SJSA1 (cell line): Measurements from ENCODE around the gene MTOR. TPM values are rescaled to one million over a fixed set of nuclear protein-coding genes. Genes with fewer than 3 reads are reported as not detected.

ENCODE experiments used
- DNase-seq, 2 experiments: peaks; one replicate each; pipeline ENCODE4 v3.0.0-alpha.2; 2015 to 2020; ENCODE audit warnings: low spot score in 2 of 2, low read depth in 1 of 2
- H3K27ac ChIP-seq: fragments of 250-450 bp; sonication (Bioruptor Pico); 2 replicates; pipeline ENCODE4 v1.5.1; 2020; ENCODE audit warnings: mild to moderate bottlenecking, moderate library complexity
- H3K27me3 ChIP-seq: fragments of 250-450 bp; sonication (Bioruptor Pico); replicated peaks from 2 replicates; pipeline ENCODE4 v1.5.1; 2020; ENCODE audit warnings: mild to moderate bottlenecking, moderate library complexity
- H3K36me3 ChIP-seq: fragments of 250-450 bp; sonication (Bioruptor Pico); 2 replicates; pipeline ENCODE4 v1.5.1; 2020; ENCODE audit warnings: mild to moderate bottlenecking
- H3K4me1 ChIP-seq: fragments of 250-450 bp; sonication (Bioruptor Pico); replicated peaks from 2 replicates; pipeline ENCODE4 v1.6.1; 2021; ENCODE audit warnings: mild to moderate bottlenecking
- H3K4me3 ChIP-seq: fragments of 250-450 bp; sonication (Bioruptor Pico); 2 replicates; pipeline ENCODE4 v1.5.1; 2020; ENCODE audit warnings: mild to moderate bottlenecking
- H3K9me3 ChIP-seq: fragments of 250-450 bp; sonication (Bioruptor Pico); replicated peaks from 2 replicates; pipeline ENCODE4 v1.5.1; 2020; ENCODE audit warnings: mild to moderate bottlenecking
- total RNA-seq: library from RNA; depleted of rRNA; stranded (reverse); fragments of >200 nt; shearing (Covaris generic); gene quantifications from 2 replicates; pipeline ENCODE4 v1.2.3, GENCODE V29; 2014

The MTOR gene
- total RNA-seq, 1 experiment from 2014 or later = 51.2 TPM

- Histone ChIP-seq H3K4me3 (no peak overlapping the region), H3K27ac (no peak overlapping the region), H3K9me3 (no peaks in the 10 kb centered on the region), H3K27me3 (no peaks in the 10 kb centered on the region), H3K36me3 (peaks cover 70% of the 10 kb centered on the region), H3K4me1 (no peaks in the 10 kb centered on the region)
- no peak for DNase-seq
Observed at GRCh38 chr1:11227106-11228077, 35.0 kb downstream of the MTOR start.

- H3K27me3 ChIP-seq = no peaks in the 10 kb centered on the region
- H3K9me3 ChIP-seq = no peaks in the 10 kb centered on the region
- H3K4me3 ChIP-seq = no peak overlapping the region
- no peaks in the 10 kb centered on the region for H3K4me1 ChIP-seq
- no peak overlapping the region for H3K27ac ChIP-seq
- H3K36me3 ChIP-seq = peaks cover 84% of the 10 kb centered on the region
- DNase-seq = no peak
Observed at GRCh38 chr1:11216074-11216473, 46.3 kb downstream of the MTOR start.

GRCh38 chr1:11215381-11216005 lies 46.9 kb downstream of the MTOR start:
- DNase-seq = no peak
- no peak overlapping the region for H3K27ac ChIP-seq
- no peak overlapping the region for H3K4me3 ChIP-seq
- no peaks in the 10 kb centered on the region for H3K27me3 ChIP-seq
- peaks cover 86% of the 10 kb centered on the region for H3K36me3 ChIP-seq
- H3K4me1 ChIP-seq = no peaks in the 10 kb centered on the region
- no peaks in the 10 kb centered on the region for H3K9me3 ChIP-seq

- Histone ChIP-seq H3K36me3 (peaks cover 87% of the 10 kb centered on the region), H3K4me1 (no peaks in the 10 kb centered on the region), H3K4me3 (no peak overlapping the region), H3K9me3 (no peaks in the 10 kb centered on the region), H3K27me3 (no peaks in the 10 kb centered on the region), H3K27ac (no peak overlapping the region)
- DNase-seq = no peak
Observed at GRCh38 chr1:11214698-11215380, 47.5 kb downstream of the MTOR start.

GRCh38 chr1:11211925-11212587 lies 50.3 kb downstream of the MTOR start:
- Histone ChIP-seq H3K36me3 (peaks cover 90% of the 10 kb centered on the region), H3K4me3 (no peak overlapping the region), H3K4me1 (no peaks in the 10 kb centered on the region), H3K27ac (no peak overlapping the region), H3K9me3 (no peaks in the 10 kb centered on the region), H3K27me3 (no peaks in the 10 kb centered on the region)
- DNase-seq = no peak

- H3K36me3 ChIP-seq = peaks cover 91% of the 10 kb centered on the region
- no peaks in the 10 kb centered on the region for H3K27me3 ChIP-seq
Observed at GRCh38 chr1:11211461-11211860, 50.9 kb downstream of the MTOR start.

GRCh38 chr1:11207898-11208611 lies 54.3 kb downstream of the MTOR start:
- no peak overlapping the region for H3K4me3 ChIP-seq
- no peak for DNase-seq
- no peak overlapping the region for H3K27ac ChIP-seq
- H3K36me3 ChIP-seq = peaks cover 95% of the 10 kb centered on the region
- no peaks in the 10 kb centered on the region for H3K27me3 ChIP-seq
- no peaks in the 10 kb centered on the region for H3K4me1 ChIP-seq
- no peaks in the 10 kb centered on the region for H3K9me3 ChIP-seq

More at GRCh38 chr1:11211461-11211860, 50.9 kb downstream of the MTOR start:
- H3K9me3 ChIP-seq = no peaks in the 10 kb centered on the region
- no peak for DNase-seq
- H3K27ac ChIP-seq = no peak overlapping the region
- H3K4me3 ChIP-seq = no peak overlapping the region
- no peaks in the 10 kb centered on the region for H3K4me1 ChIP-seq

GRCh38 chr1:11204396-11205190 lies 57.8 kb downstream of the MTOR start:
- H3K4me1 ChIP-seq = no peaks in the 10 kb centered on the region
- no peaks in the 10 kb centered on the region for H3K9me3 ChIP-seq
- H3K36me3 ChIP-seq = peaks cover 83% of the 10 kb centered on the region
- H3K4me3 ChIP-seq = no peak overlapping the region
- no peak for DNase-seq
- H3K27ac ChIP-seq = no peak overlapping the region
- H3K27me3 ChIP-seq = no peaks in the 10 kb centered on the region

- Histone ChIP-seq H3K36me3 (peaks cover 81% of the 10 kb centered on the region), H3K27me3 (no peaks in the 10 kb centered on the region), H3K4me3 (no peak overlapping the region), H3K27ac (no peak overlapping the region), H3K4me1 (no peaks in the 10 kb centered on the region), H3K9me3 (no peaks in the 10 kb centered on the region)
- no peak for DNase-seq
Observed at GRCh38 chr1:11198851-11199594, 63.3 kb downstream of the MTOR start.

GRCh38 chr1:11198257-11198656 lies 64.1 kb downstream of the MTOR start:
- Histone ChIP-seq H3K27me3 (no peaks in the 10 kb centered on the region), H3K27ac (no peak overlapping the region), H3K9me3 (no peaks in the 10 kb centered on the region), H3K4me3 (no peak overlapping the region), H3K4me1 (no peaks in the 10 kb centered on the region), H3K36me3 (peaks cover 80% of the 10 kb centered on the region)
- DNase-seq = no peak

GRCh38 chr1:11197359-11197758 lies 65.0 kb downstream of the MTOR start:
- Histone ChIP-seq H3K27ac (no peak overlapping the region), H3K4me3 (no peak overlapping the region), H3K27me3 (no peaks in the 10 kb centered on the region), H3K9me3 (no peaks in the 10 kb centered on the region), H3K4me1 (no peaks in the 10 kb centered on the region), H3K36me3 (peaks cover 74% of the 10 kb centered on the region)
- no peak for DNase-seq

GRCh38 chr1:11196945-11197344 lies 65.4 kb downstream of the MTOR start:
- Histone ChIP-seq H3K4me1 (no peaks in the 10 kb centered on the region), H3K27ac (no peak overlapping the region), H3K36me3 (peaks cover 73% of the 10 kb centered on the region), H3K9me3 (no peaks in the 10 kb centered on the region), H3K4me3 (no peak overlapping the region), H3K27me3 (no peaks in the 10 kb centered on the region)
- DNase-seq = no peak
